Measurements from ENCODE around the gene CENPS.

- TF ChIP-seq ZFP30 (CRISPR knock-in tag; IDR thresholded peaks at IDR 0.05) (no peak), ISL1 (CRISPR knock-in tag; IDR thresholded peaks at IDR 0.05) (no peak)
These were observed 20.1 kb downstream of the CENPS start for GRCh38 chr1:10450156-10450814.

Data from SK-N-SH treated with all-trans-retinoic acid at 6 μM for 48 hours (cell line).